Measurements from ENCODE around the gene RALGDS. TPM values are rescaled to one million over a fixed set of nuclear protein-coding genes. Genes with fewer than 3 reads are reported as not detected.

RALGDS gene
- total RNA-seq, 4 donors from 2014 or later, result 21.1 to 47.0 (median 36.9) TPM

DNA sequence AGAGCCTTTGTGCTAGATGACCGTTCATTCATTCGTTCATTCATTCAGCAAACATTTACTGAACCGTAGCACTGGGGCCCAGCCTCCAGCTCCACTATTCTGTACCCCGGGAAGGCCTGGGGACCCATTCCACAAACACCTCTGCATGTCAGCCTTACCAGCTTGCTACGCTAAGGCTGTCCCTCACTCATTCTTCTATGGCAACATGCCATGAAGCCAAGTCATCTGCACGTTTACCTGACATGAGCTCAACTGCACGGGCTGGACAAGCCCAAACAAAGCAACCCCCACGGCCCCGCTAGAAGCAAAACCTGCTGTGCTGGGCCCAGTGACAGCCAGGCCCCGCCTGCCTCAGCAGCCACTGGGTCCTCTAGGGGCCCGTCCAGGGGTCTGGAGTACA, 53.2 kb downstream of the RALGDS start:
- intact Hi-C loops (cut with DNase I; ENCODE audit: low total_unique reads) (no loop called here), in situ Hi-C loops (cut with MboI; ENCODE audit: low sequenced_read_pairs in 4 of 4) (no loop called here)
- peaks cover 0 to 4% of the 10 kb centered on the region in 2 donors for H3K36me3 ChIP-seq
- no peaks in the 10 kb centered on the region for H3K9me3 ChIP-seq
- TF ChIP-seq, protein P1, sequence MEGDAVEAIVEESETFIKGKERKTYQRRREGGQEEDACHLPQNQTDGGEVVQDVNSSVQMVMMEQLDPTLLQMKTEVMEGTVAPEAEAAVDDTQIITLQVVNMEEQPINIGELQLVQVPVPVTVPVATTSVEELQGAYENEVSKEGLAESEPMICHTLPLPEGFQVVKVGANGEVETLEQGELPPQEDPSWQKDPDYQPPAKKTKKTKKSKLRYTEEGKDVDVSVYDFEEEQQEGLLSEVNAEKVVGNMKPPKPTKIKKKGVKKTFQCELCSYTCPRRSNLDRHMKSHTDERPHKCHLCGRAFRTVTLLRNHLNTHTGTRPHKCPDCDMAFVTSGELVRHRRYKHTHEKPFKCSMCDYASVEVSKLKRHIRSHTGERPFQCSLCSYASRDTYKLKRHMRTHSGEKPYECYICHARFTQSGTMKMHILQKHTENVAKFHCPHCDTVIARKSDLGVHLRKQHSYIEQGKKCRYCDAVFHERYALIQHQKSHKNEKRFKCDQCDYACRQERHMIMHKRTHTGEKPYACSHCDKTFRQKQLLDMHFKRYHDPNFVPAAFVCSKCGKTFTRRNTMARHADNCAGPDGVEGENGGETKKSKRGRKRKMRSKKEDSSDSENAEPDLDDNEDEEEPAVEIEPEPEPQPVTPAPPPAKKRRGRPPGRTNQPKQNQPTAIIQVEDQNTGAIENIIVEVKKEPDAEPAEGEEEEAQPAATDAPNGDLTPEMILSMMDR (IDR thresholded peaks at IDR 0.05 in 4 of 5, conservative IDR thresholded peaks at IDR 0.05 in 1 of 5), result no peak
- no peak for TF ChIP-seq POLR2A (IDR thresholded peaks at IDR 0.05)
- ATAC-seq (no peak), DNase-seq (no peak)
- no peak overlapping the region for H3K4me3 ChIP-seq
- H3K27ac ChIP-seq, result no peak overlapping the region
- H3K4me1 ChIP-seq, result no peaks in the 10 kb centered on the region
- H3K27me3 ChIP-seq, result no peaks in the 10 kb centered on the region

DNA sequence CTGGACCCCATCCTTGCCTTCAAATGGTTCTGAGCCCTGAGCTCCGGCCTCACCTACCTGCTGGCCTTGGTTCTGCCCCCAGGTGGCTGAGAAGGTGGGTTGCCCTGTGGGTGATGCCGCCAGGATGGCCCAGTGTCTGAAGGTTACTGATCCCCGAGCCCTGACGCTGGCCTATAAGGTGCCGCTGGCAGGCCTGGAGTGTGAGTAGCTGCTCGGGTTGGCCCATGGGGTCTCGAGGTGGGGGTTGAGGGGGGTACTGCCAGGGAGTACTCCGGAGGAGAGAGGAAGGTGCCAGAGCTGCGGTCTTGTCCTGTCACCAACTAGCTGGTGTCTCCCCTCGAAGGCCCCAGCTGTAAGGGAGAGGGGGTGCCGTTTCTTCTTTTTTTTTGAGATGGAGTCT, 54.0 kb downstream of the RALGDS start:
- ATAC-seq (no peak), DNase-seq (no peak)
- Histone ChIP-seq H3K27me3 (no peaks in the 10 kb centered on the region), H3K27ac (no peak overlapping the region), H3K9me3 (no peaks in the 10 kb centered on the region), H3K4me3 (no peak overlapping the region), H3K36me3 (peaks cover 0 to 4% of the 10 kb centered on the region in 2 donors), H3K4me1 (no peaks in the 10 kb centered on the region)
- no peak for TF ChIP-seq POLR2A (IDR thresholded peaks at IDR 0.05)
- TF ChIP-seq, protein P1 (IDR thresholded peaks at IDR 0.05 in 4 of 5, conservative IDR thresholded peaks at IDR 0.05 in 1 of 5), result no peak
- intact Hi-C loops (cut with DNase I; ENCODE audit: low total_unique reads), result no loop called here
- in situ Hi-C loops (cut with MboI; ENCODE audit: low sequenced_read_pairs in 4 of 4), result no loop called here

DNA sequence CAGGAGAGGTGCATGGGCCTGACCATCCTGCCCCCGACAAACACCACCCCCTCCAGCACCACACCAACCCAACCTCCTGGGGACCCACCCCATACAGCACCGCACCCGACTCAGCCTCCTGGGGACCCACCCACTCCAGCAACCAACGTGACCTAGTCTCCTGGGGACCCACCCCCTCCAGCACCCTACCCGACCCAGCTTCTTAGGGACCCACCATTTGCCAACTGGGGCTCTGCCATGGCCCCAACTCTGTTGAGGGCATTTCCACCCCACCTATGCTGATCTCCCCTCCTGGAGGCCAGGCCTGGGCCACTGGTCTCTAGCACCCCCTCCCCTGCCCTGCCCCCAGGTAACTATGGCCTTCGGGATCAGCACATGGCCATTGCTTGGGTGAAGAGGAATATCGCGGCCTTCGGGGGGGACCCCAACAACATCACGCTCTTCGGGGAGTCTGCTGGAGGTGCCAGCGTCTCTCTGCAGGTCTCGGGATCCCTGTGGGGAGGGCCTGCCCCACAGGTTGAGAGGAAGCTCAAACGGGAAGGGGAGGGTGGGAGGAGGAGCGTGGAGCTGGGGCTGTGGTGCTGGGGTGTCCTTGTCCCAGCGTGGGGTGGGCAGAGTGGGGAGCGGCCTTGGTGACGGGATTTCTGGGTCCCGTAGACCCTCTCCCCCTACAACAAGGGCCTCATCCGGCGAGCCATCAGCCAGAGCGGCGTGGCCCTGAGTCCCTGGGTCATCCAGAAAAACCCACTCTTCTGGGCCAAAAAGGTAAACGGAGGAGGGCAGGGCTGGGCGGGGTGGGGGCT, 54.7 kb downstream of the RALGDS start:
- H3K27ac ChIP-seq, result no peak overlapping the region
- no peaks in the 10 kb centered on the region for H3K9me3 ChIP-seq
- H3K36me3 ChIP-seq, result peaks cover 0 to 4% of the 10 kb centered on the region in 2 donors
- no peak for DNase-seq
- in situ Hi-C loops (cut with MboI; ENCODE audit: low sequenced_read_pairs in 4 of 4), result no loop called here
- intact Hi-C loops (cut with DNase I; ENCODE audit: low total_unique reads), result no loop called here
- no peak overlapping the region for H3K4me3 ChIP-seq
- no peaks in the 10 kb centered on the region for H3K27me3 ChIP-seq
- TF ChIP-seq, protein P1 (IDR thresholded peaks at IDR 0.05 in 4 of 5, conservative IDR thresholded peaks at IDR 0.05 in 1 of 5), result no peak
- TF ChIP-seq POLR2A (IDR thresholded peaks at IDR 0.05), result no peak
- no peaks in the 10 kb centered on the region for H3K4me1 ChIP-seq
- ATAC-seq, result no peak

DNA sequence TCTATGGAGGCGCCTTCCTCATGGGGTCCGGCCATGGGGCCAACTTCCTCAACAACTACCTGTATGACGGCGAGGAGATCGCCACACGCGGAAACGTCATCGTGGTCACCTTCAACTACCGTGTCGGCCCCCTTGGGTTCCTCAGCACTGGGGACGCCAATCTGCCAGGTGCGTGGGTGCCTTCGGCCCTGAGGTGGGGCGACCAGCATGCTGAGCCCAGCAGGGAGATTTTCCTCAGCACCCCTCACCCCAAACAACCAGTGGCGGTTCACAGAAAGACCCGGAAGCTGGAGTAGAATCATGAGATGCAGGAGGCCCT, 56.0 kb downstream of the RALGDS start:
- H3K4me1 ChIP-seq, result no peaks in the 10 kb centered on the region
- DNase-seq, result no peak
- intact Hi-C loops (cut with DNase I; ENCODE audit: low total_unique reads), result no loop called here
- H3K27me3 ChIP-seq, result no peaks in the 10 kb centered on the region
- peaks cover 0 to 4% of the 10 kb centered on the region in 2 donors for H3K36me3 ChIP-seq
- H3K9me3 ChIP-seq, result no peaks in the 10 kb centered on the region
- no peak overlapping the region for H3K4me3 ChIP-seq
- in situ Hi-C loops (cut with MboI; ENCODE audit: low sequenced_read_pairs in 4 of 4), result no loop called here
- no peak for ATAC-seq
- no peak overlapping the region for H3K27ac ChIP-seq
- TF ChIP-seq POLR2A (IDR thresholded peaks at IDR 0.05), result no peak
- TF ChIP-seq, protein P1 (IDR thresholded peaks at IDR 0.05 in 4 of 5, conservative IDR thresholded peaks at IDR 0.05 in 1 of 5), result no peak

Data from gastrocnemius medialis (tissue), 4 donors.